ENCODE data around the gene MTF1. TPM values are rescaled to one million over a fixed set of nuclear protein-coding genes. Genes with fewer than 3 reads are reported as not detected.
A peak's percentile ranks its signal among the peaks of the same experiment; 100 is the strongest.
"Not testable (repeated sequence)": the region's sequence is repeated elsewhere in the genome, so short reads cannot be mapped to it uniquely, and the experiment has no call there.

The MTF1 gene
- total RNA-seq = 33.0 TPM

DNA sequence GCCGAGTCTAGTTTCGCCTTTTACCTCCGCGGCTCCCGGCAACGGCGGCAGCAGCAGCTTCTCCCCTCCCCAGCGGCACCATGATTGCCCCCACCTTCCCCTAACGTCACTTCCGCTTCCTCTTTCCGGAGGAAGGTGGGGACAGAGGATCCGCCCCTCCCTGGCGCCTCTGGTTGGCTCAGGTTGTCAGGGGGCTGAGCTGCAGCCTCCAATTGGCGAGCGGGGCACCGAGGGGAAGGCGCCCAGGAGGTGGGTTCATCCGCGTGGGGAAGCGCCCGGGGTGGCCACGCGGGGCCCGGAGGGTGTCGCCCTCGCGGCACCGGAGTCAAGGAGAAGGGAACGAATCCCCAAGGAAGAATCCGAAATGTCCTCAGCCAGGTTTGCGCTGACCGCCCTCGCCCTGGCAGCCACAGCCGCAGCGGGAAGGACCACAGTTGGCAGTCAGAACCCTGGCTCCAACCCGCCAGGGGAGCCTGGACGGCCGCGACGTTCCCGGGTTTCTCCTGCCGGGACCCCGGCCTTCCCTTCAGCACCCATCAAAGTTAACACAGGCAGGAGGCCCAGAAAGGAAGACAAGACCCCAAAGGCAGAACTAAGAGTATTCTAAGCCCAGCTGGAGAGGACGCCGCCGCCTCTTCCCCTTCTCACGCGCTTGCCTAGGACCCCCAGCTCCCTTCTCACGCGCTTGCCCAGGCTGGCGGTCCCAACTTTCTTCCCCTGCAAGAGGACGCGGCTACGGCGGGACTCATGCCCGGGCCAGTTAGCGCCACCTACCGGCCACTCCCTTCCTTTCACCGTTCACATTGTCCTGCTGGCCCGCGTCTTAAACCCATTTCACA lies at the start of gene MTF1:
Gene MTF1, minus strand, starts transcription at position 86 of the 839 bp plus-strand sequence. CDS start 1,934 bp downstream, outside the sequence.
- ATAC-seq = peak; percentile 99
- DNase-seq (ENCODE audit: low spot score) = peak; percentile 98
- intact Hi-C loops (cut with DNase I) = no loop called here

DNA sequence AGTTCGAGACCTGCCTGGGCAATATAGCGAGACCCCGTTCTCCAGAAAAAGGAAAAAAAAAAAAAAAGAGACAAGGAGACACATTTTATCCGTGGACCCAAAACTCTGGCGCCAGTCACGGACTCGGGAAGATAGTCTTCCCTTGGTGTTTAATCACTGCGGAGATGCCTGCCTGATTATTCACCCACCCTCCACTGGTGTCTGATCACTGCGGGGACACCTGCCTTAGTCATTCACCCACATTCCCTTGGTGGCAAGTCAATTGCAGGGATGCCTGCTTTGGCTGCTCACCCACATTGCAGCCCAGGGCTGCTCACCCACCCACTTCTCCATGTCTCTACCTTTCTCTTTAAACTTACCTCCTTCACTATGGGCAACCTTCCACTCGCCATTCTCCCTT lies 49.1 kb upstream of the MTF1 start:
- ATAC-seq; intact Hi-C loops (cut with DNase I); DNase-seq (ENCODE audit: low spot score): not testable (repeated sequence)

DNA sequence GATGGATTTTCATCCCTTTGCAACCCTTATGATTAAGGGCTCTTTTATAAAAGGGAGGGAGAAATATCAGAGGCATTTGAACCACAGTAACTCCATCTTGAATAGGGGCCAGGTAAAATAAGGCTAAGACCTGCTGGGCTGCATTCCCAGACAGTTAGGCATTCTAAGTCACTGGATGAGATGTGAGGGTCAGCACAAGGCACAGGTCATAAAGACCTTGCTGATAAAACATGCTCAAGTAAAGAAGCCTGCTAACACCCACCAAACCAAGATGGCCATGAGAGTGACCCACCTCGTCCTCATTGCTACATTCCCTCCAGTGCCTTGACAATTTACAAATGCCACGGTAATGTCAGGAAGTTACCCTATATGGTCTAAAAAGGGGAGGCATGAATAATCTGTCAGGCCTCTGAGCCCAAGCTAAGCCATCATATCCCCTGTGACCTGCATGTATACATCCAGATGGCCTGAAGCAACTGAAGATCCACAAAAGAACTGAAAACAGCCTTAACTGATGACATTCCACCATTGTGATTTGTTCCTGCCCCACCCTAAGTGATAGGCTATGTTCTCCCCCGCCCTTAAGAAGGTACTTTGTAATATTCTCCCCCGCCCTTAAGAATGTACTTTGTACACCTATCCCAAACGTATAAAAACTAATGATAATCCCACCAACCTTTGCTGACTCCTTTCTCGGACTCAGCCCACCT lies 48.2 kb upstream of the MTF1 start:
- ATAC-seq; intact Hi-C loops (cut with DNase I): not testable (repeated sequence)

DNA sequence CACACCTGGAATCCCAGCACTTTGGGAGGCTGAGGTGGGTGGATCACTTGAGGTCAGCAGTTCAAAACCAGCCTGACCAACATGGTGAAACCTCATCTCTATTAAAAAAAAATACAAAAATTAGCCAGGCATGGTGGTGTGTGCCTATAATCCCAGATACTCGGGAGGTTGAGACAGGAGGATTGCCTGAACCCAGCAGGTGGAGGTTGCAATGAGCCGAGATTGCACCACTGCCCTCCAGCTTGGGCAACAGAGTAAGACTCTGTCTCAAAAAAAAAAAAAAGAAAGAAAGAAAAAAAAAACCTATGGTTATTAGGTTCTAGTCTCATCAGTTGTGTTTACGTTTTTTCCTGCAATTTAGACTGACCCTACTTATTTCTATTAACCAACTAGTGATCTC lies 47.2 kb upstream of the MTF1 start:
- ATAC-seq; intact Hi-C loops (cut with DNase I); DNase-seq (ENCODE audit: low spot score): not testable (repeated sequence)

More for the DNA sequence above, 48.2 kb upstream of the MTF1 start:
- not testable (repeated sequence) for DNase-seq (ENCODE audit: low spot score)

DNA sequence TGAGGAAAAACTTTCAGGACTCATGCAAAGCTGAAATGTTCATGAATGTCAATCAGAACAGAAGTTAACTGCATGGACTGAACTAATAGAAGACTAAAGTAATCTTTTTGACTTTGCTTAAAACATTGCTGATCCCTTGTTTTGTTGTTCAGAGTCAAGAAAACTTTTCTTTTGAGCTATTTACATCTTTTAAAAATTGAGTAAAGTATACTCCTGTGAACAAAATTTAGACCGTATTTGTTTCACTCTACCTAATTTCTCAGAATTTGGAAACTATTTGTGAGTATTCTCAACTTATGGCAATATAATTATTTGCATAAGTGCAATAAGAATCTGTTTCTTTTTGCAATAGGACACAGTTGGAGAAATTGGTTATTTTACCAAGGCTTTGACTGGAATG lies 46.3 kb upstream of the MTF1 start:
- intact Hi-C loops (cut with DNase I) = no loop called here
- ATAC-seq = no peak
- no peak for DNase-seq (ENCODE audit: low spot score)

DNA sequence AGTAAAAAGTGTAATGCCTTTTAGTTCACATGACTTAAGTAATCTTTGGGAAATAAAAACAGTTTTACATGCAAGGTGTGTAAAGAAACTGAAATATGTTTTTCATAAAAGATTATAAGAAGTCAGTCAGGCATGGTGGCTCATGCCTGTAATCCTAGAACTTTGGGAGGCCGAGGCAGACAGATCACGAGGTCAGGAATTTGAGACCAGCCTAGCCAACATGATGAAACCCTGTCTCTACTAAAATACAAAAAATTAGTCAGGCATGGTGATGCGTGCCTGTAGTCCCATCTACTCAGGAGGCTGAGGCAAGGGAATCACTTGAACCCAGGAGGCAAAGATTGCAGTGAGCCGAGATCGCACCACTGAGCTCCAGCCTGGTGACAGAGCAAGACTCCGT lies 44.5 kb upstream of the MTF1 start:
- intact Hi-C loops (cut with DNase I); DNase-seq (ENCODE audit: low spot score); ATAC-seq: not testable (repeated sequence)

DNA sequence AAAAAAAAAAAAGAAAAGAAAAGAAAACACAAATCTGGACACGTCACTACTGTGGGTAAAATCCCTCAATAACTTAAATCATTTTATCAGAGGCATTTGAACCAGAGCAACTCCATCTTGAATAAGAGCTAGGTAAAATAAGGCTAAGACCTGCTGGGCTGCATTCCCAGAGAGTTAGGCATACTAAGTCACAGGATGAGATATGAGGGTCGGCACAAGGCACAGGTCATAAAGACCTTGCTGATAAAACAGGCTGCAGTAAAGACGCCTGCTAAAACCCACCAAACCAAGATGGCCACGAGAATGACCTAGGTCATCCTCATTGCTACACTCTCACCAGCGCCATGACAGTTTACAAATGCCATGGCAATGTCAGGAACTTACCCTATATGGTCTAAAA lies 43.6 kb upstream of the MTF1 start:
- DNase-seq (ENCODE audit: low spot score) (no peak), ATAC-seq (no peak)
- intact Hi-C loops (cut with DNase I) = no loop called here

DNA sequence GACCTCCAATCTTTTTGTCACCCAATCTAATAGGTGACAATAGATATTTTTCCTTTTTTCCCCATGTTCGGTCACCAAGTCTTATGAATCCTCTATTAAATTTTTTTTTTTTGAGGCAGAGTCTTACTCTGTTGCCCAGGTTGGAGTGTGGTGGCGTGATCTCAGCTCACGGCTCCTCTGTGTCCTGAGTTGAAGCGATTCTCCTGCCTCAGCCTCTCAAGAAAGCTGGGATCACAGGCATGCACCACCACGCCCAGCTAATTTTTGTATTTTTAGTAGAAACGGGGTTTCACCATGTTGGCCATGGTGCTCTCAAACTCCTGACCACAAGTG lies 42.5 kb upstream of the MTF1 start:
- intact Hi-C loops (cut with DNase I) = no loop called here
- no peak for DNase-seq (ENCODE audit: low spot score)
- no peak for ATAC-seq

DNA sequence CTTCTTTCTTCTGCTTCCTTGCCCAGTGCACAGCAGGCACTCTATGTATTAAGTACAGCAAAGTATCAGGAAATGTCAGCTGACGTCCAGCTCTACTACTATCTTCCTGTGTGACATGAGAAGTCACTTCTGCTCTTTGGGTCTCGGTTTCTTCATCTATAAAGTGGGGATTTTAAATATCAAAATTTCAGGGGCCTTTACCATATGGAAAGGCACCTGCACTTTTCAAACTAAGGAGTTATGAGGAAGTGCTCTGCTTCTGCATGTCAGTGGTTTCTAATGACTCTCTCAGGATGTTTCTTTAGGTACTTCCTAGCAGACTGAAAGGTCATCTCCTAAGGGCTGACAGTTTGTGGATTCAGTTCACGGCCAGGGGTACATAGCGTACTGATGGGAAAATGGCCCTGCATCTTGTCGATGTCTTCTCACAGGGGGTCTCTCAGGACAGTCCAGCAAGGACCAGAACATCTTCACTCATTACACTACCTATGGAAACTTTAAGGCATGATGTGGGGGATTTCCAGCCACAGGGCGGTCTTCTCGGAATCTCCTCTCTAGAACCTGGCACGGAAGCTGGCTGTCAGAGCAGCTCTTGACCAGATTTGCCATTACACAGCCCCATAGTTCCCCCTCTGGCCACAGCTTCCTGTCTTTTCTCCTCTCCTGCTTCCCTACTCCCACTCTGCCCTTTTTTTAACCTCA lies 42.0 kb upstream of the MTF1 start:
- DNase-seq (ENCODE audit: low spot score) (no peak), ATAC-seq (no peak)
- intact Hi-C loops (cut with DNase I) = no loop called here

DNA sequence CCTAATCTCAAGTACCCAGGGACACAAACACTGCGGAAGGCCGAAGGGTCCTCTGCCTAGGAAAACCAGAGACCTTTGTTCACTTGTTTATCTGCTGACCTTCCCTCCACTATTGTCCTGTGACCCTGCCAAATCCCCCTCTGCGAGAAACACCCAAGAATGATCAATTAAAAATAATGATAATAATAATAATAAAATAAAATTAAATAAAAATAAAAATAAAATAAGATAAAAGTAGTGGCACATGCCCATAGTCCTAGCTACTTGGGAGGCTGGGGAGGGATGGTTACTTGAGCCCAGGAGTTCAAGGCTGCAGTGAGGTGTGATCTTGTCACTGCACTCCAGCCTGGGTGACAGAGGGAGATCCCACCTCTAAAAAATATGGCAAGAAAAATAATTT lies 38.2 kb upstream of the MTF1 start:
- ATAC-seq; intact Hi-C loops (cut with DNase I); DNase-seq (ENCODE audit: low spot score): not testable (repeated sequence)

DNA sequence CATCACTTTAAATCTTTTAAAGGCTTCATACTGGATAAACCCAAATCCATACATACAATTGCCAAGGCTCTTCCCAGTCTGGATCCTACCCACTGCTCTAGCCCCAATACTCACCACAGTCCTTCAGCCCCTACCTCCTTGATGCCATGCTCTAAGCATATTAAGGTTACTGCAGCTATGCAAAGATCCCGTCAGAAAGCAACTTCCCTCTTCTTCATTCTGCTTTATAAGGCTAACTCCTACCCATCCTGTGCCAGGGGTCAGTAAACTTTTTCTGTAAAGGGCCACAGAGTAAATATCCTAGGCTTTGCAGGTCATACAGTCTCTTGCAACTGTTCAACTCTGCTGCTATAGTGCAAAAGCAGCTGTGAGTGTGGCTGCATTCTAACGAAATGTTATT lies 34.3 kb upstream of the MTF1 start:
- ATAC-seq (no peak), DNase-seq (ENCODE audit: low spot score) (no peak)
- intact Hi-C loops (cut with DNase I) = no loop called here

DNA sequence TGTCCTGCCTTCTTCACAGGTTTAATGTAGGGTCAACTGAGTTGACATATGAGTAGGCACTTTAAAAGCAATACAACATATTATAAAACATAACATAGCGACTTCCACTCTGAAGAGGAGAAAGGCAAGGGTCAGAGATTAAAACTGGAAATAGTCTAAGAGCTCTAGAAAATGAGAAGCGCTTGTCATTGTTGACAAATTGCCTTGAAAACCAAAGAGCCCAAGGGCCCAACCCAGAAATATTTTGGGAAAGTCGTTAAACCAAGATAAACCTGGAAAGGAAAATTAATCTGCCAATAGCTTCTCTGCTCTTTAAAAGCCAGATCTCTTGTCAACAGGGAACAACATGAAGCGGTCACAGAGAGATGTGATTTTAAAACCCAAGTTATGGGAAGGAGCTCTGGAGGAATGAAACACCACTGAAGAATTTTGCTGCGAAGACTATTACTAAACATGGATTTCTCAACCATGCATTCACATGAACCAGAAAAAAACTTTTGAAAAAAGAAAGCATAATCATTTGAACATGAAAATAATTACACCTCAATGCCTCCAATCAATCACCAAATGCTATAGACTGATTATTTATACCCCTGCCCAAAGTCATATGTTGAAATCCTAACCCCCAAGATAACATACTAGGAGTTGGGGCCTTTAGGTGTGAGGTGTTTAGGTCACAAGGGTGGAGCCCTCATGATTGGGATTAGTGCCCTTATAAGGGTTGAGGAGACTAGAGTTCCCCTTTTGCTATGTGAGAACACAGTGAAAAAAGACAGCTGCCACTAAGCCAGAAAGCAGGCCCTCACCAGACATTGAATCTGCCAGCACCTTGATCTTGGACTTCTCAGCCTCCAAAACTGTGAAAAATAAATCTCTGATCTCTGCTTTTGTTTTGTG lies 33.0 kb upstream of the MTF1 start:
- intact Hi-C loops (cut with DNase I) = no loop called here
- DNase-seq (ENCODE audit: low spot score) = no peak
- no peak for ATAC-seq

DNA sequence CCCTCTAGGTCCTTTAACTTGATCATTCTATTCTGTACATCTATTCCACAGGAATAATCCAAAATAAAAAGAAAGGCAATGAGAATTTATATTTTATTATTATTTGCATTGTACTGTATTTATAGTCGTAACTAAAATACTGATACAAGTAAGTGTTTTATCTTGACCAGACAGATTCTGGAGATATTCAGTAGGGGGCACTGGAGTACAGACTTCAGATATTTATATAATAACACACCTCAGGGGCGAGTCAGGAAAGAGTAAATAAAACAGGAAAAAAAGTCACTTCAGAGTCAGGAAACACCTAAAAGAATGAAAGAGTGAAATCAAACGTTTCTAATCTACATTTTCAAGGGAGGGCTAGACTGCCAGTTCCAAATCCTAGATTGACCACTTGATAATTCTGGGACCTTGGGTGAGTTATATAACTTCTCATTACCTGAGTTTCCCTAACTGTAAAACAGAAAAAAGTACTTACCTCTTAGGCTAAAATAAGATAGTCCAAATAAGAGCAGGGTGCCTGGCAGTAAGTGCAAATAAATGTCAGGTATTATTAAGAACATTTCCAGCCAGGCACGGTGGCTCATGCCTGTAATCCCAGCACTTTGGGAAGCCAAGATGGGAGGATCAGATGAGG lies 31.1 kb upstream of the MTF1 start:
- peak; percentile 50 for ATAC-seq
- no peak for DNase-seq (ENCODE audit: low spot score)

DNA sequence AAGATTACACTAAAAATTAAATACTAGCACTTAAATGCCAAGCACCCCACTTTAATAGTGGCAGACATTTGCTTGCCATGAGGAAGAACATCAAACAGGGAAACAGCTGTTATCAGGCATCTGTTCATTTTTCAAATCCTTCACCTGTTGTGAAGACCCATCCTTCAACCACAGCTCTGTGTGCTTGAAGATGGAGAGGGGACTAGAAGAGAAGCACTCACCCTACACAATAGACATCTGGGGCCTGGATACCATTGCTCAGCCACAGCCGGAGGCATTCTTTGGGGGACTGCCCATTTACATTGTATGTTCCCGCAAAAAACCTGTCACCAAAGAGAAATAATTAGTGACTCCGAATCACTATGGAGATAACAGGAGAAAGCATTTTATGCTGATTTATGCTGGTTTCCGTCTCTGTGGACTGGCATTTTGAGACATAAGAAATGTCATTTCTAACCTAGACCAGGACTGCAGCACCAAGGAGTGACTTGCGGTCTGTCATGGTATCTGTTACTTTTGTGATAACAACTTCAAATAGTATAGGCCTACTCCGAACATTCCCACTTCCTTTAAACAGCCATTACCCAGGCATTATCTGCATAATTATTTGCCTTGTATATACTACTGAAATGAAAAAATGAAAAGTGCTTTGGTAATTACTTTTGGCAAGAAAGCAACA lies 28.8 kb upstream of the MTF1 start:
- intact Hi-C loops (cut with DNase I) = no loop called here
- no peak for DNase-seq (ENCODE audit: low spot score)
- ATAC-seq = no peak

More for the DNA sequence above, 31.1 kb upstream of the MTF1 start:
- intact Hi-C loops (cut with DNase I) = no loop called here

DNA sequence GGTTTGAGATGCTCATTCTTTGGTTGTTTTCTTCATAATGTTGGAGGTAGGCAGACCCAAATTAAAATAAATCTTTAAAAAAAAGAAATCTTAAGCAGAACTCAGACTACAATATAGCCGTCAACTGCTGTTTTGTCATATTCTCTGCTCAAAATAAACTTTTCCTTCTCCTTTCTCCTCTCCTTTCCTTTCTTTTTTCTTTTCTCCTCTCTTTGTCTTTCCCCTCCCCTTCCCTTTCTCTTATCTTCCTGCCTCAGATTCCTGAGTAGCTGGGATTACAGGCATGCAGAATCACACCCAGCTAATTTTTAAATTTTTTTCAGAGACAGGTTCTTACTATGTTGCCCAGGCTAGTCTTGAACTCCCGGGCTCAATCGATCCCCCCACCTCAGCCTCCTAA lies 24.8 kb upstream of the MTF1 start:
- no peak for DNase-seq (ENCODE audit: low spot score)
- no peak for ATAC-seq
- intact Hi-C loops (cut with DNase I) = no loop called here

DNA sequence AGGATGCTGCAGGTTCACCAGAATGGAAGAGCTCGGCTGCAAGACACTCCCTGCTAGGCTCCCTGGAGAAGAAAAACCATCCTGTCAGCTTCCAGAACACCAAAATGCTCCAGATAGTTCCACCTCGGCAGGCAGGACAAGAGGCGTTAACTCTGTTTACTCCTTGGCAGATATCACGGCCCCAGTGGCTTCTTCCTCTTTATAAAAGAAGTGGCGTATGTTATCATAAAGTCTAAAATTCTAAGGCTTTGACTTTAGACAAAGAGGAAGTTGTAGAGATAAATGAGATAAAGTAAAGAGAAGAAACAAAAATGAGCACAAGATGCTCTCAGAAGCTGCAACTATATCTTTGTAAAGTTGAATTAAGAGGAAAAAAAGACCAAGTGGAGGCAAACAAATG lies 24.3 kb upstream of the MTF1 start:
- intact Hi-C loops (cut with DNase I) = no loop called here
- ATAC-seq (no peak), DNase-seq (ENCODE audit: low spot score) (no peak)

DNA sequence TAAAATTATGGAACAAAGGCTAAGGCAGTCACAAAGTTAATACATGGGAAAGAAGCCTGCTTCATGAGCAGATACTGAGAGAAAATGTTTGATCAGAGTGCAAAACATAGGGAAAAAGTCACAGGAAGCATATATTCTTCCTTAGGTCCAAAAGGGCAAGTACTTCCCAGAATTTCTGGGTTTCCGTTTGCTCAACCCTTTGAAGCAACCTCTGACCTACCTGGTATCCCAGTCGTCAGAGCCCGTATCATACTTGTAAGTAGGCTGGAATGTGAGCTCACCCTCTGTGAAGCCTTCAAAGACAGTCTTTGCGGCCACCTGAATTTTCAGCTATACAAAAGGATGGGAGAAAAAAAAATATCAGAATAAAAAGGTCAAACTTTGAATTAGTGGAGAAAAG lies 20.5 kb upstream of the MTF1 start:
- intact Hi-C loops (cut with DNase I) = no loop called here
- ATAC-seq (no peak), DNase-seq (ENCODE audit: low spot score) (no peak)

DNA sequence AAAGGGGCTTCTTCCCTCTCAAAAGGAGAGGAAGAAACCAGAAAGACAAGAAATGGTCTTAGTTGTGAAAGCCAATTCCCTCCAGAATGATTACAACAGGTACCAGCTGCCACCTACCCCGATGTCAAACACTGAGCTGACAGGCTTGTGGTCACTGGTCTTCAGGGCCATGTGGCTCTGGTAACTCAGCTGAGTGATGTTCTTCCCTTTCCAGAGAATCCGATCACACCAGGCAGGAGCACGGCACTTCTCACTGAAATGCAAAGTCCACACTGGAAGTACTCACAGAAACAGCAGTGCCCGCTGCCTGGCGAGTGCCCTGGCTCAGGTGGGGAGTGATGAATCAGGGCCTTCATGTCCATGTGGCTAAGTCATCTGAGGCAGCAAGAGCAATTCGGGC lies 18.7 kb upstream of the MTF1 start:
- ATAC-seq (no peak), DNase-seq (ENCODE audit: low spot score) (no peak)
- intact Hi-C loops (cut with DNase I) = no loop called here

Data from sciatic nerve (tissue), 2 donors.